Epidermal melanocyte (primary cell): ENCODE results near the gene IL36B.
"Not testable (repeated sequence)": the region's sequence is repeated elsewhere in the genome, so short reads cannot be mapped to it uniquely, and the experiment has no call there.

Experiments used
- DNase-seq: peaks from one replicate; pipeline ENCODE4 v3.0.0; 2011; ENCODE audit warnings: low spot score; ENCODE audit not compliant: insufficient read length

Gene IL36B

GRCh38 chr2:113052396-113052917 is at the start of gene IL36B:
TSS of gene IL36B (minus strand) at chr2:113052867.
- no peak for DNase-seq

- DNase-seq: no peak
Observed at GRCh38 chr2:113102133-113102532, 49.5 kb upstream of the IL36B start.

GRCh38 chr2:113098532-113098931 is 45.9 kb upstream of the IL36B start:
- DNase-seq: no peak

- no peak for DNase-seq
Observed at GRCh38 chr2:113098041-113098440, 45.4 kb upstream of the IL36B start.

- DNase-seq: not testable (repeated sequence)
Observed at GRCh38 chr2:113096842-113097618, 44.4 kb upstream of the IL36B start.

GRCh38 chr2:113096306-113096705 is 43.6 kb upstream of the IL36B start:
- not testable (repeated sequence) for DNase-seq

GRCh38 chr2:113093613-113093977 is 40.9 kb upstream of the IL36B start:
- DNase-seq: no peak

- no peak for DNase-seq
Observed at GRCh38 chr2:113092864-113093612, 40.4 kb upstream of the IL36B start.

- DNase-seq: no peak
Observed at GRCh38 chr2:113091231-113091896, 38.7 kb upstream of the IL36B start.

GRCh38 chr2:113089916-113090315 is 37.2 kb upstream of the IL36B start:
- DNase-seq: no peak

GRCh38 chr2:113088213-113088992 is 35.7 kb upstream of the IL36B start:
- DNase-seq: no peak

GRCh38 chr2:113085542-113085941 is 32.9 kb upstream of the IL36B start:
- DNase-seq: no peak

GRCh38 chr2:113084249-113085000 is 31.8 kb upstream of the IL36B start:
- DNase-seq: no peak

GRCh38 chr2:113083296-113083695 is 30.6 kb upstream of the IL36B start:
- no peak for DNase-seq

GRCh38 chr2:113081488-113082210 is 29.0 kb upstream of the IL36B start:
- no peak for DNase-seq

- no peak for DNase-seq
Observed at GRCh38 chr2:113080134-113080533, 27.5 kb upstream of the IL36B start.

GRCh38 chr2:113079131-113079530 is 26.5 kb upstream of the IL36B start:
- no peak for DNase-seq

- DNase-seq: no peak
Observed at GRCh38 chr2:113078350-113078839, 25.7 kb upstream of the IL36B start.

- no peak for DNase-seq
Observed at GRCh38 chr2:113077921-113078320, 25.3 kb upstream of the IL36B start.
